A673 (cell line): ENCODE measurements around the gene DNAI2.

ENCODE experiments used
- EZH2 ChIP-seq: fragments of 200-600 bp; sonication (generic); IDR thresholded peaks from 2 replicates; pipeline ENCODE4 v1.6.1; 2017; ENCODE audit warnings: borderline replicate concordance, low read depth, mild to moderate bottlenecking, mixed read lengths, antibody characterized with exemption, low read length; ENCODE audit not compliant: poor library complexity, severe bottlenecking
- TF ChIP-seq, protein P1 (sequence below): fragments of 300-800, 200-600 bp; sonication (generic); conservative IDR thresholded peaks from 2 replicates; pipeline ENCODE4 v1.5.1; 2017; ENCODE audit warnings: low read depth, mild to moderate bottlenecking, antibody characterized with exemption, low read length, moderate library complexity, mixed read lengths

DNA sequence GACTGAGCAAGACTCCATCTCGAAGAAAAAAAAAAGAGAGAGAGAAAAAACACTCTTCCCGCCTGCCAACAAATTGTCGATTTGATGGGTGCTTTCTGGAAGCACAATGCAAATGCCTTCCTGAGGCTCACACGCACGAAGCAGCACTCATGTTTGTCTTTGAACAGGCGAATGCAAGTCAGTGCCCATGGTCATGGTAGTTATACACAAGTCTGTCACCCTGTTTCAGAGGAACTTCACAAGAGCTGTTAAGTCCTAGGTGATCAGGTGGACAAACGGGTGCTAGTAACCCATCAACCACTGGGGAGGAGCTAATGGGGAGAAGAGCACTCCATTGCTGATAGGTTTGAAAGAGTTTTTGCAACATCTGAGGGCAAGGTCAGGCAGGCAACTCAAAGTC, 6.5 kb upstream of the DNAI2 start:
- no peak for TF ChIP-seq EZH2
- TF ChIP-seq, protein P1, sequence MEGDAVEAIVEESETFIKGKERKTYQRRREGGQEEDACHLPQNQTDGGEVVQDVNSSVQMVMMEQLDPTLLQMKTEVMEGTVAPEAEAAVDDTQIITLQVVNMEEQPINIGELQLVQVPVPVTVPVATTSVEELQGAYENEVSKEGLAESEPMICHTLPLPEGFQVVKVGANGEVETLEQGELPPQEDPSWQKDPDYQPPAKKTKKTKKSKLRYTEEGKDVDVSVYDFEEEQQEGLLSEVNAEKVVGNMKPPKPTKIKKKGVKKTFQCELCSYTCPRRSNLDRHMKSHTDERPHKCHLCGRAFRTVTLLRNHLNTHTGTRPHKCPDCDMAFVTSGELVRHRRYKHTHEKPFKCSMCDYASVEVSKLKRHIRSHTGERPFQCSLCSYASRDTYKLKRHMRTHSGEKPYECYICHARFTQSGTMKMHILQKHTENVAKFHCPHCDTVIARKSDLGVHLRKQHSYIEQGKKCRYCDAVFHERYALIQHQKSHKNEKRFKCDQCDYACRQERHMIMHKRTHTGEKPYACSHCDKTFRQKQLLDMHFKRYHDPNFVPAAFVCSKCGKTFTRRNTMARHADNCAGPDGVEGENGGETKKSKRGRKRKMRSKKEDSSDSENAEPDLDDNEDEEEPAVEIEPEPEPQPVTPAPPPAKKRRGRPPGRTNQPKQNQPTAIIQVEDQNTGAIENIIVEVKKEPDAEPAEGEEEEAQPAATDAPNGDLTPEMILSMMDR: no peak
